SU-DHL-6 (cell line): ENCODE results near the gene ZCCHC18.

Experiments used
- H2AFZ ChIP-seq: fragments of 200-600 bp; sonication (generic); 2 replicates; pipeline ENCODE4 v1.6.1; 2014; ENCODE audit warnings: low read depth, mild to moderate bottlenecking, moderate library complexity, mixed read lengths, antibody characterized with exemption, low read length; ENCODE audit not compliant: severe bottlenecking
- H3F3A ChIP-seq: fragments of 200-600 bp; shearing (Covaris generic); 2 replicates; pipeline ENCODE4 v1.6.0; 2016; ENCODE audit warnings: antibody characterized with exemption, mild to moderate bottlenecking; ENCODE audit not compliant: insufficient read depth
- H3K27ac ChIP-seq: fragments of 200-600 bp; sonication (generic); 2 replicates; pipeline ENCODE4 v1.5.1; 2016; ENCODE audit warnings: low read depth, mild to moderate bottlenecking, low read length, moderate library complexity, mixed read lengths
- H3K27me3 ChIP-seq: fragments of 200-600 bp; sonication (generic), shearing (Covaris generic); 2 replicates; pipeline ENCODE4 v1.6.0; 2014; ENCODE audit warnings: mild to moderate bottlenecking, low read length
- H3K36me3 ChIP-seq: fragments of 200-600 bp; sonication (generic); 2 replicates; pipeline ENCODE4 v1.6.1; 2014; ENCODE audit warnings: mild to moderate bottlenecking, low read length, mixed read lengths
- H3K4me2 ChIP-seq: fragments of 300-600, 200-600 bp; shearing (Covaris generic), sonication (generic); 2 replicates; pipeline ENCODE4 v1.6.0; 2014; ENCODE audit warnings: low read length, low read depth, mild to moderate bottlenecking; ENCODE audit not compliant: poor library complexity, severe bottlenecking
- H3K4me3 ChIP-seq: fragments of 200-600 bp; sonication (generic); 2 replicates; pipeline ENCODE4 v1.5.1; 2014; ENCODE audit warnings: antibody characterized with exemption, low read length, mild to moderate bottlenecking, mixed read lengths; ENCODE audit not compliant: insufficient read depth, poor library complexity, severe bottlenecking
- H3K79me2 ChIP-seq: fragments of 200-600 bp; sonication (generic); 2 replicates; pipeline ENCODE4 v1.6.1; 2014; ENCODE audit warnings: mild to moderate bottlenecking, low read length, moderate library complexity; ENCODE audit not compliant: insufficient read depth
- H3K9ac ChIP-seq: fragments of 200-600 bp; sonication (generic); 2 replicates; pipeline ENCODE4 v1.7.0; 2014; ENCODE audit warnings: mild to moderate bottlenecking, low read length
- H3K9me2 ChIP-seq: fragments of 200-600 bp; sonication (generic); replicated peaks from 2 replicates; pipeline ENCODE4 v1.6.1; 2014; ENCODE audit warnings: low read length; ENCODE audit not compliant: insufficient read depth
- H3K9me3 ChIP-seq: fragments of 200-600 bp; sonication (generic); 2 replicates; pipeline ENCODE4 v1.6.1; 2014; ENCODE audit warnings: low read length, mixed read lengths; ENCODE audit not compliant: insufficient read depth
- H4K20me1 ChIP-seq: fragments of 200-600 bp; sonication (generic); 2 replicates; pipeline ENCODE4 v1.6.1; 2014; ENCODE audit warnings: low read depth, mild to moderate bottlenecking, antibody characterized with exemption, low read length, moderate library complexity, mixed read lengths
- EZH2phosphoT487 ChIP-seq: fragments of 200-600 bp; sonication (generic), shearing (Covaris generic); conservative IDR thresholded peaks from 2 replicates; pipeline ENCODE4 v1.6.1; 2018; ENCODE audit warnings: mild to moderate bottlenecking, antibody characterized with exemption, low read length, moderate library complexity, mixed read lengths
- TF ChIP-seq, protein P1 (sequence below): fragments of 200-600 bp; sonication (generic); IDR thresholded peaks from one replicate; pipeline ENCODE4 v1.5.1; 2017; ENCODE audit warnings: antibody characterized with exemption, mild to moderate bottlenecking, low read length, moderate library complexity; ENCODE audit not compliant: insufficient read depth, poor library complexity, severe bottlenecking

ZCCHC18 gene

DNA sequence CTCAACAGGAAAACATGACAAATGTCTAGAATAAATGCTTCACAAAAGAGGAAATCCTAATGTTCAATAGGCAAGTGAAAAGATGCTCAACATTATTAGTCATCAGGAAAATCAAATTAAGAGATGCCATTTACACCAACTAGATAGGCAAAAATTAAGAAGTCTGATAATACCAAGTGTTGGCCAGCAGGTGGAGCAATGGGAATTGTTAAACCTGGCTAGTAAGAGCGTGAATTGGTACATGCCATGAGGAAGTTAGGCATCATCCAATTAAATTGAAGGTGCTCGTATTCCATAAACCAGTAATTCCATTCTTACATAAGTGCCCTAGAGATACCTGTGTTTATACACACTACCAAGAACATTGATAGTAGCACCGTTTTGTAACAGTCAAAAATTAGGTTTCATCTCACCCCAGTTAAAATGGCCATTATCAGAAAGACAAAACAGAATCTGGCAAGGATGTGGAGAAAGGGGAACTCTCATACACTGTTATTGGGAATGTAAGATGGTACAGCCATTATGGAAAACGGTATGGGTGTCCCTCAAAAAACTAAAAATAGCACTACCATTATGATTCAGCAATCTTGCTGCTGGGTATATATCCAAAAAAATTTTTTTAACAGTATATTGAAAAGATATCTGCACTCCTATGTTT, 14.0 kb upstream of the ZCCHC18 start:
- no peaks in the 10 kb centered on the region for H3K36me3 ChIP-seq
- no peak overlapping the region for H3K9ac ChIP-seq
- no peak overlapping the region for H2AFZ ChIP-seq
- H3K4me2 ChIP-seq = no peak overlapping the region
- no peaks in the 10 kb centered on the region for H3K27me3 ChIP-seq
- no peaks in the 10 kb centered on the region for H3K9me2 ChIP-seq
- TF ChIP-seq, protein P1, sequence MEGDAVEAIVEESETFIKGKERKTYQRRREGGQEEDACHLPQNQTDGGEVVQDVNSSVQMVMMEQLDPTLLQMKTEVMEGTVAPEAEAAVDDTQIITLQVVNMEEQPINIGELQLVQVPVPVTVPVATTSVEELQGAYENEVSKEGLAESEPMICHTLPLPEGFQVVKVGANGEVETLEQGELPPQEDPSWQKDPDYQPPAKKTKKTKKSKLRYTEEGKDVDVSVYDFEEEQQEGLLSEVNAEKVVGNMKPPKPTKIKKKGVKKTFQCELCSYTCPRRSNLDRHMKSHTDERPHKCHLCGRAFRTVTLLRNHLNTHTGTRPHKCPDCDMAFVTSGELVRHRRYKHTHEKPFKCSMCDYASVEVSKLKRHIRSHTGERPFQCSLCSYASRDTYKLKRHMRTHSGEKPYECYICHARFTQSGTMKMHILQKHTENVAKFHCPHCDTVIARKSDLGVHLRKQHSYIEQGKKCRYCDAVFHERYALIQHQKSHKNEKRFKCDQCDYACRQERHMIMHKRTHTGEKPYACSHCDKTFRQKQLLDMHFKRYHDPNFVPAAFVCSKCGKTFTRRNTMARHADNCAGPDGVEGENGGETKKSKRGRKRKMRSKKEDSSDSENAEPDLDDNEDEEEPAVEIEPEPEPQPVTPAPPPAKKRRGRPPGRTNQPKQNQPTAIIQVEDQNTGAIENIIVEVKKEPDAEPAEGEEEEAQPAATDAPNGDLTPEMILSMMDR = peak; percentile 17
- no peak for TF ChIP-seq EZH2phosphoT487
- H3K79me2 ChIP-seq = no peaks in the 10 kb centered on the region
- H3K27ac ChIP-seq = no peak overlapping the region
- no peak overlapping the region for H3K4me3 ChIP-seq
- H3F3A ChIP-seq = no peaks in the 10 kb centered on the region
- no peaks in the 10 kb centered on the region for H4K20me1 ChIP-seq
- H3K9me3 ChIP-seq = no peaks in the 10 kb centered on the region

DNA sequence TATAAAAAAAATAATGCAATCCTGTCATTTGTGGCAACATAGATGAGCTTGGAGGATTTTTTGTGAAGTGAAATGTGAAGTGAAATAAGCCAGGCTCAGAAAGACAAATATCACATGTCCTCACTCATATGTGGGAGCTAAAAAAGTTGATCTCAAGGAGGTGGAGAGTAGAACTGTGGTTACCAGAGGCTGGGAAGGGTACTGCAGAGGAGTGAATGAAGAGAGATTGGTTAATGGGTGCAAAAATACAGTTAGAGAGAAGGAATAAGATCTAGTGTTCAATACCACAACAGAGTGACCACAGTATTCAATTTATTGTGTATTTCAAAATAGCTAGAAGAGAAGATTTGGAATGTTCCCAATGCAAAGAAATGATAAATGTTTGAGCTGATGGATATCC, 13.4 kb upstream of the ZCCHC18 start:
- Histone ChIP-seq H3F3A (no peaks in the 10 kb centered on the region), H3K36me3 (no peaks in the 10 kb centered on the region), H3K79me2 (no peaks in the 10 kb centered on the region), H3K4me3 (no peak overlapping the region), H3K9me2 (no peaks in the 10 kb centered on the region), H3K9me3 (no peaks in the 10 kb centered on the region), H3K4me2 (no peak overlapping the region), H2AFZ (no peak overlapping the region), H3K9ac (no peak overlapping the region), H3K27ac (no peak overlapping the region), H3K27me3 (no peaks in the 10 kb centered on the region), H4K20me1 (no peaks in the 10 kb centered on the region)
- TF ChIP-seq EZH2phosphoT487 = no peak
- TF ChIP-seq, protein P1 = no peak

DNA sequence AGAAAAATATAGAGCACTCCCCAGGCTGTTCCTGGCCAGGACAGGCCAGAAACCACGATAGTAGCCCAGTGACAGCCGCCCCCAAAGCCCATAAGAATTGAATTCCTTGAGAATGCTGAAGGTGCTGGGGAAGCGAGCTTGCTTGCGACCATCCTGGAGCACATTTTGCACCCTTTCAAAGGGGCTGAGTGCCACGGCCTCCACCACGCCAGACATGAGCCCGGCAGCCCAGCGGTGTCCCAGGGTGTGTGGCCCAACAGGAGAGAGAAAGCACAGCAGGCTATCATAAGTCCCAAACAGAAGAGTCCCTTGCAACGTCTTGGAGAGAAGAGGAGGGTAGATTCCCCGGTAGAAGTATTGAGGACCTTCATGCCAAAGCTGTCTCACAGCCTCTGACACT, 7.6 kb upstream of the ZCCHC18 start:
- H2AFZ ChIP-seq = no peak overlapping the region
- no peak overlapping the region for H3K27ac ChIP-seq
- no peak overlapping the region for H3K4me2 ChIP-seq
- no peaks in the 10 kb centered on the region for H3K79me2 ChIP-seq
- H3K36me3 ChIP-seq = no peaks in the 10 kb centered on the region
- no peaks in the 10 kb centered on the region for H3K9me3 ChIP-seq
- no peak overlapping the region for H3K4me3 ChIP-seq
- H3F3A ChIP-seq = no peaks in the 10 kb centered on the region
- H4K20me1 ChIP-seq = no peaks in the 10 kb centered on the region
- H3K27me3 ChIP-seq = no peaks in the 10 kb centered on the region
- H3K9me2 ChIP-seq = no peaks in the 10 kb centered on the region
- no peak overlapping the region for H3K9ac ChIP-seq
- TF ChIP-seq, protein P1 = no peak
- TF ChIP-seq EZH2phosphoT487 = no peak
